Pancreas (tissue), 10 donors: ENCODE data around the gene KCTD7. TPM values are rescaled to one million over a fixed set of nuclear protein-coding genes. Genes with fewer than 3 reads are reported as not detected.

Experiments
- ATAC-seq, 4 donors: fragments of 200-7000 bp; cut with Tn5 transposase; one replicate each; pipeline versions ENCODE4 v1.8.0 to v1.9.1; 2020; ENCODE audit warnings: mild to moderate bottlenecking in 4 of 4, moderate library complexity in 4 of 4
- DNase-seq, 6 donors: peaks; one replicate each; pipeline ENCODE4 v3.0.0-alpha.2; 2020
- FAIRE-seq: peaks from 2 replicates; lab custom pipeline; 2012; peaks lifted over from hg19 to GRCh38; lab: Jason Lieb, UNC
- H3K27ac ChIP-seq, 4 donors: fragments of 200-600 bp; sonication (generic); 1 replicate in 3 of 4; 2 replicates in 1 of 4; pipeline versions ENCODE4 v1.5.0 to v1.8.0; 2020
- H3K27me3 ChIP-seq, 4 donors: fragments of 200-600 bp; one replicate each; pipeline ENCODE4 v1.8.0; 2021
- H3K36me3 ChIP-seq, 3 donors: fragments of 200-600 bp; sonication (generic) in 1 of 3; one replicate each; pipeline versions ENCODE4 v1.5.0 to v1.8.0; 2020 to 2021
- H3K4me1 ChIP-seq, 3 donors: fragments of 200-600 bp; one replicate each; pipeline ENCODE4 v1.8.0; 2021
- H3K4me3 ChIP-seq, 4 donors: fragments of 200-600 bp; sonication (generic) in 2 of 4; one replicate each; pipeline versions ENCODE4 v1.5.0 to v1.8.0; 2020 to 2021
- H3K9me3 ChIP-seq, 4 donors: fragments of 200-600 bp; one replicate each; pipeline ENCODE4 v1.8.0; 2021
- WGBS, 2 donors: extraction: QIAGEN DNeasy Blood & Tissue Kit; methylation state at CpG; one replicate each; pipeline ENCODE4 v1.1.7; 2013; 5-methylcytosine and 5-hydroxymethylcytosine counted together
- intact Hi-C, 3 donors: fragments of 100-400 bp; cut with DNase I; formaldehyde crosslinking; loops; one replicate each; pipeline versions ENCODE4 v1.11.1 to v1.14.2; 2022
- polyA plus RNA-seq, 2 donors: library from polyadenylated mRNA; stranded (reverse); fragments of 200-250 nt; gene quantifications; one replicate each; pipeline ENCODE4 v1.2.3, GENCODE V29; 2013
- total RNA-seq, 6 donors: library from RNA; stranded (reverse); fragmentation: NEBNext Ultra II Directional in 4 of 6; extraction: Animal tissue kit (Norgen Biotek cat#: 25700) in 4 of 6; gene quantifications; one replicate each; pipeline versions ENCODE4 v1.2.1 to v1.2.4, GENCODE V29; 2021 to 2023
- TF ChIP-seq, protein P1 (sequence below), 4 donors: fragments of 200-600 bp; sonication (generic) in 3 of 4; IDR thresholded peaks; one replicate each; pipeline versions ENCODE4 v1.5.0 to v1.8.0; 2021; ENCODE audit warnings: antibody characterized with exemption in 4 of 4
- donor health status: healthy with polysubstance abuse.
- donor health status: DM: no; HTN: no; CAD: no; lungs with moderate emphysema.
- donor health status: DM: no; HTN: no; CAD: no.
- donor health status: control.
- donor health status: control.
- donor health status: Bipolar disorder and iron deficiency.
- donor health status: DM: yes; HTN: yes; CAD: no.
- donor health status: DM: no; HTN: no; CAD: no.
- donor health status: DM: no; HTN: no; CAD: no.
- donor health status: DM: yes; HTN: yes; CAD: no.

KCTD7 gene
- total and polyA plus RNA-seq, 8 donors = 1.8 to 5.4 (median 2.5) TPM

DNA sequence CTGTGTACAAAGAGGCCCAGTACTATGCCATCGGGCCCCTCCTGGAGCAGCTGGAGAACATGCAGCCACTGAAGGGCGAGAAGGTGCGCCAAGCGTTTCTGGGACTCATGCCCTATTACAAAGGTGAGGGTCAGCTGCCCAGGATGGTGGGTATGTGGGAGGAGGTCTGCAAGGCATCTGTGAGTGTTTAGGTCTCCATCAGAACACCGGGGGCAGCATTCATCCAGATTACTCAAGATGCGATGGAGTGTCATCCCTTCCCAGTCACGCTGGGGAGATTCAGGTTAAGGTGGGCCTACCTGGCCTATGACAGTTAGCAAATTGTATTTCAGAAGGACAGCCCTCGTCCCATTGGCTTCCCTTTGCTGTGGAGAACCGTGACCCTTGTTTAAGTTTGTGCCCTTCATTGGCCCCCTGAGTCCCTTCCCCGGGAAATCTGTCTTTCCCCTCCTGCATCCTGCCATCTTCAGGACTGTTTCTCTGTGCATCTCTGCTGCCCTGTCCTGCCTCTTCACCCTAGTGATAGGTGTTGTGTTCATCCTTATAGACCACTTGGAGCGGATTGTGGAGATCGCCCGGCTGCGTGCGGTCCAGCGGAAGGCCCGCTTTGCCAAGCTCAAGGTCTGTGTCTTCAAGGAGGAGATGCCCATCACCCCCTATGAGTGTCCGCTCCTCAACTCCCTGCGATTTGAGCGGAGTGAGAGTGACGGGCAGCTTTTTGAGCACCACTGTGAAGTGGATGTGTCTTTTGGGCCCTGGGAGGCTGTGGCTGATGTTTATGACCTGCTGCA is 9.8 kb downstream of the KCTD7 start:
- H3K4me1 ChIP-seq = no peaks in the 10 kb centered on the region
- no peak overlapping the region for H3K4me3 ChIP-seq
- intact Hi-C loops = no loop called here
- no peaks in the 10 kb centered on the region for H3K9me3 ChIP-seq
- DNase-seq = no peak
- WGBS, 2 donors = 91 to 92% methylated on average over 21 of the region's 21 CpGs
- no peaks in the 10 kb centered on the region for H3K27me3 ChIP-seq
- no peak for ATAC-seq
- no peak for FAIRE-seq
- H3K36me3 ChIP-seq = peaks cover 2 to 10% (median 9%) of the 10 kb centered on the region in 3 donors
- TF ChIP-seq, protein P1, sequence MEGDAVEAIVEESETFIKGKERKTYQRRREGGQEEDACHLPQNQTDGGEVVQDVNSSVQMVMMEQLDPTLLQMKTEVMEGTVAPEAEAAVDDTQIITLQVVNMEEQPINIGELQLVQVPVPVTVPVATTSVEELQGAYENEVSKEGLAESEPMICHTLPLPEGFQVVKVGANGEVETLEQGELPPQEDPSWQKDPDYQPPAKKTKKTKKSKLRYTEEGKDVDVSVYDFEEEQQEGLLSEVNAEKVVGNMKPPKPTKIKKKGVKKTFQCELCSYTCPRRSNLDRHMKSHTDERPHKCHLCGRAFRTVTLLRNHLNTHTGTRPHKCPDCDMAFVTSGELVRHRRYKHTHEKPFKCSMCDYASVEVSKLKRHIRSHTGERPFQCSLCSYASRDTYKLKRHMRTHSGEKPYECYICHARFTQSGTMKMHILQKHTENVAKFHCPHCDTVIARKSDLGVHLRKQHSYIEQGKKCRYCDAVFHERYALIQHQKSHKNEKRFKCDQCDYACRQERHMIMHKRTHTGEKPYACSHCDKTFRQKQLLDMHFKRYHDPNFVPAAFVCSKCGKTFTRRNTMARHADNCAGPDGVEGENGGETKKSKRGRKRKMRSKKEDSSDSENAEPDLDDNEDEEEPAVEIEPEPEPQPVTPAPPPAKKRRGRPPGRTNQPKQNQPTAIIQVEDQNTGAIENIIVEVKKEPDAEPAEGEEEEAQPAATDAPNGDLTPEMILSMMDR (IDR thresholded peaks at IDR 0.05) = no peak
- H3K27ac ChIP-seq = no peak overlapping the region

DNA sequence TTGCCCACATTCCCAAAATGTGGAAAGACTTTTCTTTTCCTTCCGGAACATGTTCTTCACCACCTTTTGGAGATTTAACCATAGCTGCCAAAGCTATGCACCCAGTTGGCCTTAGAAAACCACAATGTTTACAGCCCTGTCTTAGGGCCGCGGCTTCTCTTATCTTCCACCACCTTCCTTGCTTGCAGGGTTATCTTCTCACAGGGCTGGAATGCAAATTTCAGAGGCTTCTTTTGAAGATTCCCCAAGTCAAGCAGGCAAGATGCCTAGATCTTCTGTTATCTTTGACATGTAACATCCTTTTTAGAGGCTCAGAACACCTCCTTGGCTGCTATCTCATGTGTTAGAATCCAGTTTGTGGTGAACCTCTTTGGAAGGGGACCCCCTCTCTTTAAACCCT is 11.1 kb downstream of the KCTD7 start:
- no peak for ATAC-seq
- TF ChIP-seq, protein P1 (IDR thresholded peaks at IDR 0.05) = no peak
- Histone ChIP-seq H3K27me3 (no peaks in the 10 kb centered on the region), H3K4me1 (no peaks in the 10 kb centered on the region), H3K9me3 (no peaks in the 10 kb centered on the region), H3K36me3 (peaks cover 2 to 10% (median 9%) of the 10 kb centered on the region in 3 donors), H3K27ac (no peak overlapping the region), H3K4me3 (no peak overlapping the region)
- DNase-seq = no peak
- intact Hi-C loops = no loop called here
- WGBS, 2 donors = 88 to 93% methylated on average over 3 of the region's 3 CpGs
- no peak for FAIRE-seq

DNA sequence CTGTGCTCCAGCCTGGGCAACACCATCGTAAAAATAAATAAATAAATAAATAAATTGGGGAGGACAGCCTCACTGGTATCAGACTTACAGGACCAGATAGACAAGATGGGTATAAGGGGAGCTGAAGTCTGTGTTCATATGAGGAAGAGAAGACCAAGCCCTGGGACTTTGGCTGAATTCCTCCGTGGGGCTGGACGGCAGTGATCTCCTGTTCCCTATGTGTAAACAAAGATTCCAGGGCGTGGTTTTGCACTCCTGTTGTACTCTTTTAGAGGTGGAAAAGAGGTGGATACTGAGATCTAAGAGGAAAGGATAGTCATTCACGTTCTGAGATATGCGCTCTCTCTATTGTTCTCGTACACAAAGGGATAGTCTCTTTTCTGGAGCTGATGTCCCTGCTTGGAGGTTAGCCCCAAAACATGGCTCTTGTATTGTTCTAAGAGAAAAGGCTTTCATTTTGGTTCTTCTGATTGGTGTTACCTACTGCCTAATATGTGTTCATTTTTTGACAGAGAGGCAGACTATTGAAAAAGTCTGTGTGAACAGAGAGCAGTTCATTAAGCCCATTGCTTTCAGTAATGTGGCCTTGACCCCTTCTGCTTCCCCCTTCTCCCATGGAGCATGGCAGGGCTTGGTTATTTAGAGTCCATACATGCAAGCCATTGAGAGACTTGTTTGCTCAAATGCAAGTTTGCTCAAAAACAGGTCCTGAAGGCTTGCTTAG is 12.3 kb downstream of the KCTD7 start:
- no peak for DNase-seq
- Histone ChIP-seq H3K9me3 (no peaks in the 10 kb centered on the region), H3K27me3 (no peaks in the 10 kb centered on the region), H3K4me3 (no peak overlapping the region), H3K27ac (no peak overlapping the region), H3K4me1 (no peaks in the 10 kb centered on the region), H3K36me3 (peaks cover 2 to 10% (median 9%) of the 10 kb centered on the region in 3 donors)
- ATAC-seq = no peak
- 86 to 89% methylated on average over 7 of the region's 7 CpGs for WGBS, 2 donors
- TF ChIP-seq, protein P1 (IDR thresholded peaks at IDR 0.05) = no peak
- intact Hi-C loops = no loop called here
- no peak for FAIRE-seq

DNA sequence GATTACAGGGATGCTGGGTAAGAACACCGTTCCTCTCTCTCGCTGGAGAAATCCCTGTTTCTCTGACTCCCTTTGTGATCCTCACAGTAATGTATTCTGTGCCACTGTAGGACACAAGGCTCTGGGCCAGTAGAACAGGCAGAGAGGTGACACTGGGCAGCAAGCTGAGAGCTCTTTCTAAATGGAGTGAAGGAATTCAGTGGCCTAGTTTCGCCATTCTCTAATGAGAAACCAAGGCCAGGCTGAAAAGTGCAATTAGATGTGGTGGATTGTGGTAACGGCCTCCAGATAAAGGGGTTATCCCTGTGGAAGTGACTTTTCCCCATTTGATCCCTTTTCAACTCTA is 12.8 kb downstream of the KCTD7 start:
- no peak for FAIRE-seq
- H3K4me1 ChIP-seq = no peaks in the 10 kb centered on the region
- no peak overlapping the region for H3K4me3 ChIP-seq
- no peak overlapping the region for H3K27ac ChIP-seq
- ATAC-seq = no peak
- H3K27me3 ChIP-seq = no peaks in the 10 kb centered on the region
- TF ChIP-seq, protein P1 (IDR thresholded peaks at IDR 0.05) = no peak
- H3K9me3 ChIP-seq = no peaks in the 10 kb centered on the region
- H3K36me3 ChIP-seq = peaks cover 2 to 10% (median 9%) of the 10 kb centered on the region in 3 donors
- no peak for DNase-seq
- intact Hi-C loops = no loop called here
- 92 to 94% methylated on average over 4 of the region's 4 CpGs for WGBS, 2 donors
